Panc1 (cell line): Measurements from ENCODE around the gene CITED4. TPM values are rescaled to one million over a fixed set of nuclear protein-coding genes. Genes with fewer than 3 reads are reported as not detected.

Experiments used
- ATAC-seq: fragments of 200-7000 bp; cut with Tn5 transposase; 2 replicates; pipeline ENCODE4 v1.9.1; 2020; ENCODE audit warnings: mild to moderate bottlenecking, moderate library complexity
- BruUV-seq: library from RNA; stranded (reverse); fragments of 400-500 nt; replicated peaks from 2 replicates; lab custom pipeline; 2021; lab: Mats Ljungman, UMichigan
- CTCF ChIA-PET: fragments of 300-600 bp; sonication (Branson Sonifier 250); formaldehyde crosslinking; loops from one replicate; lab custom pipeline; 2022; ENCODE audit warnings: antibody characterized with exemption; lab: Charles Lee
- POLR2A ChIA-PET: fragments of 300-600 bp; sonication (Branson Sonifier 250); formaldehyde crosslinking; loops from one replicate; lab custom pipeline; 2022; ENCODE audit warnings: antibody characterized with exemption; lab: Charles Lee
- DNase-seq: peaks from one replicate; pipeline ENCODE4 v3.0.0-alpha.2; 2010; ENCODE audit warnings: low read depth, low spot score
- H3K27ac ChIP-seq: 2 replicates; pipeline ENCODE4 v1.5.1; 2011; ENCODE audit warnings: mild to moderate bottlenecking, low read length, inconsistent platforms
- H3K27me3 ChIP-seq: fragments of 200-500 bp; sonication (Bioruptor generic); 2 replicates; pipeline ENCODE4 v1.6.0; 2014; ENCODE audit warnings: low read length, inconsistent platforms; ENCODE audit not compliant: control insufficient read depth, insufficient read depth
- H3K36me3 ChIP-seq: fragments of 200-500 bp; sonication (Bioruptor generic); 2 replicates; pipeline ENCODE4 v1.5.1; 2014; ENCODE audit warnings: inconsistent platforms, mild to moderate bottlenecking, low read length, moderate library complexity; ENCODE audit not compliant: control insufficient read depth, insufficient read depth
- H3K4me1 ChIP-seq: 2 replicates; pipeline ENCODE4 v1.5.1; 2011; ENCODE audit warnings: inconsistent platforms, mild to moderate bottlenecking, low read length, moderate library complexity; ENCODE audit not compliant: control insufficient read depth, insufficient read depth
- H3K4me3 ChIP-seq, 2 experiments: 2 replicates each; pipeline ENCODE4 v1.5.1; 2011 to 2012; ENCODE audit warnings: low read depth in 2 of 2, low read length in 2 of 2, mild to moderate bottlenecking in 2 of 2, inconsistent platforms in 1 of 2, moderate library complexity in 1 of 2
- H3K9me3 ChIP-seq: fragments of 200-500 bp; sonication (Bioruptor generic); 2 replicates; pipeline ENCODE4 v1.5.1; 2014; ENCODE audit warnings: low read depth, mild to moderate bottlenecking, inconsistent platforms, low read length, moderate library complexity; ENCODE audit not compliant: control insufficient read depth, insufficient read depth
- CTCF ChIP-seq: fragments of 450-650 bp; IDR thresholded peaks from 2 replicates; pipeline ENCODE4 v1.5.1; 2017; ENCODE audit warnings: mild to moderate bottlenecking
- POLR2AphosphoS5 ChIP-seq: IDR thresholded peaks from 2 replicates; pipeline ENCODE4 v1.6.1; 2012; ENCODE audit warnings: mild to moderate bottlenecking, low read depth, low read length, moderate library complexity
- REST ChIP-seq, 2 experiments: IDR thresholded peaks; 2 replicates each; pipeline ENCODE4 v1.6.1; 2011 to 2012; ENCODE audit warnings: low read depth in 2 of 2, control low read depth in 1 of 2, low read length in 1 of 2, mild to moderate bottlenecking in 1 of 2, moderate library complexity in 1 of 2; ENCODE audit not compliant: insufficient read depth in 1 of 2
- SIN3A ChIP-seq: IDR thresholded peaks from 2 replicates; pipeline ENCODE4 v1.6.1; 2012; ENCODE audit warnings: low read depth, mild to moderate bottlenecking, low read length, moderate library complexity, borderline replicate concordance; ENCODE audit not compliant: insufficient read depth
- TCF7L2 ChIP-seq: IDR thresholded peaks from 2 replicates; pipeline ENCODE4 v1.6.1; 2011; ENCODE audit warnings: mild to moderate bottlenecking, low read depth, low read length, inconsistent platforms
- in situ Hi-C: cut with HindIII; loops from 2 replicates; pipeline ENCODE4 v1.10.0; 2016; ENCODE audit warnings: low sequenced_read_pairs, low pct_unique_long_range_greater_than_20kb
- intact Hi-C: fragments of 100-400 bp; cut with micrococcal nuclease; formaldehyde crosslinking; loops from one replicate; pipeline ENCODE4 v1.10.0; 2022; ENCODE audit not compliant: unreplicated experiment
- total RNA-seq: library from RNA; stranded (reverse); gene quantifications from one replicate; pipeline ENCODE4 v1.2.1, GENCODE V29; 2021; ENCODE audit not compliant: unreplicated experiment

Gene CITED4
- total RNA-seq, 1 experiment from 2014 or later = 145 TPM

GRCh38 chr1:40905061-40905460, 42.9 kb upstream of the CITED4 start:
- intact Hi-C loops (no loop called here), in situ Hi-C loops (no loop called here)
- Histone ChIP-seq H3K9me3 (no peaks in the 10 kb centered on the region), H3K4me3 (no peak overlapping the region), H3K4me1 (peaks cover 25% of the 10 kb centered on the region), H3K36me3 (no peaks in the 10 kb centered on the region), H3K27ac (peak overlapping the region; percentile 57; the same call in 1 of the 2 replicates), H3K27me3 (no peaks in the 10 kb centered on the region)
- no peak for ATAC-seq
- ChIA-PET CTCF (no interaction called here), POLR2A (no interaction called here)
- TF ChIP-seq TCF7L2 (no peak), SIN3A (no peak), REST (IDR thresholded peaks at IDR 0.05; ENCODE audit: insufficient read depth in 1 of 2, low read depth in 2 of 2, low read length in 1 of 2) (no peak), CTCF (no peak), POLR2AphosphoS5 (no peak)
- no TSS peak for BruUV-seq
- no peak for DNase-seq

DNA sequence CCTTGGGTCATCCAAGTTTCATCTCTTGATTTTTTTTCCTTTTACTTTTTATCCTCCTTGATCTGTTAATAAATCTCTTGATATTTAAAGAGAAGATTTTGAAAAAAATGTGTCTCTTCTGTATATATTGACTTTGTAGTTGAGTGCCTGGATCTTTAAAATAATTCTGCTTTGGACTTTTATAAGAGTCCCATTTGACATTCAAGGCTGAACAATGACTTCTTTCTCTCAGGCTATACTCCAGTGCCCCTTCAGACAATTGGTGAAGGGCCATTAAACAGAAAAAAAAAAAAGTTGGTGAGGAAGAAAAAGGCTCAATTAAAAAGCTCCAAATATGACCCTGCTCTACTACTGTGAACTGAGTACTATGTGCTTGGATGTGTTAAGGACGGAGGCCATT, 40.9 kb upstream of the CITED4 start:
- intact Hi-C loops = no loop called here
- ChIA-PET CTCF (interaction anchor here (0.9 kb wide), 1 partner anchor 23 kb away, joined by 3 read pairs; no protein-coding TSS in a partner anchor), POLR2A (interaction anchor here (0.5 to 0.6 kb wide), 2 partner anchors 32 to 112 kb away, joined by 3 to 9 read pairs; no protein-coding TSS in a partner anchor)
- no peak for ATAC-seq
- in situ Hi-C loops = no loop called here
- H3K9me3 ChIP-seq = no peaks in the 10 kb centered on the region
- H3K4me3 ChIP-seq = no peak overlapping the region
- H3K36me3 ChIP-seq = no peaks in the 10 kb centered on the region
- H3K27me3 ChIP-seq = no peaks in the 10 kb centered on the region
- no peak for DNase-seq
- peaks cover 31% of the 10 kb centered on the region for H3K4me1 ChIP-seq
- H3K27ac ChIP-seq = peak overlapping the region; percentile 74
- BruUV-seq = no TSS peak
- no peak for TF ChIP-seq SIN3A
- TF ChIP-seq REST (IDR thresholded peaks at IDR 0.05; ENCODE audit: insufficient read depth in 1 of 2, low read depth in 2 of 2, low read length in 1 of 2) = no peak
- no peak for TF ChIP-seq POLR2AphosphoS5
- TF ChIP-seq TCF7L2 = no peak
- TF ChIP-seq CTCF = no peak
